Amniotic stem cell (primary cell): ENCODE results near the gene ETDC.
"Not testable (repeated sequence)": the region's sequence is repeated elsewhere in the genome, so short reads cannot be mapped to it uniquely, and the experiment has no call there.

Source experiments
- DNase-seq: peaks from one replicate; lab custom pipeline; 2025; lab: John Stamatoyannopoulos, UW

The ETDC gene

GRCh38 chrX:135309430-135309923 lies at the start of gene ETDC:
TSS of gene ETDC (plus strand) at chrX:135309480. CDS start at chrX:135309480, 0 bp downstream.
- DNase-seq = no peak

DNA sequence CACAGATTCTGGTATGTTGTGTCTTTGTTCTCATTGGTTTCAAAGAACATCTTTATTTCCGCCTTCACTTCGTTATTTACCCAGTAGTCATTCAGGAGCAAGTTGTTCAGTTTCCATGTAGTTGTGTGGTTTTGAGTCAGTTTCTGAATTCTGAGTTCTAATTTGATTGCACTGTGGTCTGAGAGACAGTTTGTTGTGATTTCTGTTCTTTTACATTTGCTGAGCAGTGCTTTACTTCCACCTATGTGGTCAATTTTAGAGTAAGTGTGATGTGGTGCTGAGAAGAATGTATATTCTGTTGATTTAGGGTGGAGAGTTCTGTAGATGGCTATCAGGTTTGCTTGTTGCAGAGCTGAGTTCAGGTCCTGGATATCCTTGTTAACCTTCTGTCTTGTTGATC lies 48.3 kb upstream of the ETDC start:
- not testable (repeated sequence) for DNase-seq

DNA sequence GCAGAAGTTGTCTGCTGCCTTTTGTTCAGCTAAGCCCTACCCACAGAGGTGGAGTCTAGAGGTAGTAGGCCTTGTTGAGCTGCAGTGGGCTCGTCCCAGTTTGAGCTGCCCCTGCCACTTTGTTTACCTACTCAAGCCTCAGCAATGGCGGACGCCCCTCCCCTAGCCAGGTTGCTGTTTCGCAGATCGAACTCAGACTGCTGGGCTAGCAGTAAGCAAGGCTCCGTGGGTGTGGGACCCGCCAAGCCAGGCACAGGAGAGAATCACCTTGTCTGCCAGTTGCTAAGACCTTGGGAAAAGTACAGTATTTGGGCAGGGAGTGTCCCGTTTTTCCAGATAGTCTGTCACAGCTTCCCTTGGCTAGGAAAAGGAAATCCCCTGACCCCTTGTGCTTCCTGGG lies 45.9 kb upstream of the ETDC start:
- not testable (repeated sequence) for DNase-seq

GRCh38 chrX:135264206-135264605 lies 45.1 kb upstream of the ETDC start:
- DNase-seq = no peak

- DNase-seq = no peak
Observed at GRCh38 chrX:135273162-135273561, 36.1 kb upstream of the ETDC start.

GRCh38 chrX:135275973-135276372 lies 33.3 kb upstream of the ETDC start:
- no peak for DNase-seq

GRCh38 chrX:135287266-135287823 lies 21.9 kb upstream of the ETDC start:
- no peak for DNase-seq

GRCh38 chrX:135295238-135295943 lies 13.9 kb upstream of the ETDC start:
- DNase-seq = no peak

GRCh38 chrX:135295944-135296305 lies 13.4 kb upstream of the ETDC start:
- no peak for DNase-seq

DNA sequence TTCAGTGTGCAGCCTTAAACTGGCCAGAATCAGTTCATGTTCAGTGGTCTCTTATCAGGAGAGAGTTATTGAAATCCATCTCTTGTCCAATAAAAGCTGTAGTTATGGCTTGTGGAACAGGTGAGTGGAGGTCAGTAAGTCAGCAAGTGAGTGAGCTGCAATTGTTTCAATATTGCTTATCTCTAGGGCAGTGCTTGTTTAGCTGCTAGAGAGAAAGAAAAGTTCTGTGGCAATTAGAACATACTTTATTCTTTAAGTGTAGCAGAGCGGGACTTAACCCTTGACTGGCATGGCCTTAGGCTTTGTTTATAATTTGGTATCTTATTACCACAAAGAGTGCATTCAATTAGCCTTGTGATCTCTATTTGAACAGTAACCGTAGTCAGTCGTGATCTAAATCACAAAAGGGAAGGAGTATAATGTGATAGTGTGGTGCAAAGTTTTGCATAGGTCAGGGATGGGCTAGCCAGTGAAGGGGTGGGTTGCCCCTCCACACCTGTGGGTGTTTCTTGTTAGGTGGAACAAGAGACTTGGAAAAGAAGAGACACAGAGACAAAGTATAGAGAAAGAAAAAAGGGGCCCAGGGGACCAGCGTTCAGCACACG lies 6.9 kb upstream of the ETDC start:
- DNase-seq = no peak

DNA sequence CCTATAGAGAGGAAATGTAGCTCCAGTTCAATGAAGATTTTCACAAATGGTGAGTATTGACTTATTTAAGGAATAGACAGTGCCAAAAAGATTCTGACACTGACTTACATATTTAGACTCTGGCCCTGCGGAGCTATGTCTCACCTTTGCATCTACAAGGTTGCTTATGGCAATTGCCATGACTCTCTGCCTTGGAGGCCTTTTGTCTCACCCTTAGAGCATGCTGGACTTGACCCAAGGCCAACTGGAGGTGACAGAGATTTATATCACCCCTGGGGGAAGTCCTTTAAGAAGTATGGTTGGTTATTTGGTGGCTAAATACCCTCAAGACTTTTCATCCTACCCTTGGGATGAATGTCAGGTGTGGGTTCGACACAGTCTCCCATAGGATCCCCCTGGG lies 4.5 kb upstream of the ETDC start:
- DNase-seq = no peak

GRCh38 chrX:135307171-135307570 lies 2.1 kb upstream of the ETDC start:
- no peak for DNase-seq

DNA sequence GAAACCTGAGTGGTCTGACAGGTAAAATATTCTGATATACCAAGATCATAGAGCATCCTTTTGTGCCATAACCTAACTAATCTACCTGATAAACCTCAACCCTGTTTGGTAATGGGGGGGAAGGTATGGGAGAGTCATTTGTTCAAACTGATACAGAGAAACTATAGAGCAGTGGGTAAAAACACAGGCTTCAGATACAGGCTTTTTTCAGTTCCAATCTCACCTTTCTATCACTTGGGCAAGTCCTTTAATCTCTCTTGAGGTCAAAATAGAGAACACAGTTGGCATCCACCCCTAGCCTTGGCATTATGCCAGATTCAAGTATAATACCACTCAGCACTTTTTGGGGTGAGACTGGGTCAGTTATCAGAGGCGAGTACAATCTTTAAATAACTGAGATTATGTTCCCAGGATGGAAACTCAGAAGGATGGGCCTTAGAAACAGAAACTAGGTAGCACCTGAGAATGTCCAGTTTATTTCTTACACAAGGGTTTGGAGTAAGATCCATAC lies 880 bp upstream of the ETDC start:
- DNase-seq = no peak

DNA sequence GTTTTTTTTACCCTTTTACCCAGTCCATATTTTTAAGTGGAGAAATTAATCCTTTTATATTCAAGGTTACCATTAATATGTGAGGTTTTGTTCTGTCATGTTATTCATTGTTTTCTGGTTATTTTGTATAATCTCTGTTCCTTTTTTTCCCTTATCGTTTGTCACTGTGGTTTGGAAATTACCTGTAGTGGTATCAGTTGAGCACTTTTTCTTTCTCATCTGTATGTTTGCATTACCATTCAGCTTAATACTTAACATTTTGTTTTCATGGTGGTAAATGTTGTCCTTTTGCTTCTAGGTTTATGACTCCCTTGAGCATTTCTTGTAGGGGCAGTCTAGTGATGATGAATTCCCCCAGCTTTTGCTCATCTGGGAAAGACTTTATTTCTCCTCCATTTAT lies 6.6 kb downstream of the ETDC start:
- DNase-seq = no peak

DNA sequence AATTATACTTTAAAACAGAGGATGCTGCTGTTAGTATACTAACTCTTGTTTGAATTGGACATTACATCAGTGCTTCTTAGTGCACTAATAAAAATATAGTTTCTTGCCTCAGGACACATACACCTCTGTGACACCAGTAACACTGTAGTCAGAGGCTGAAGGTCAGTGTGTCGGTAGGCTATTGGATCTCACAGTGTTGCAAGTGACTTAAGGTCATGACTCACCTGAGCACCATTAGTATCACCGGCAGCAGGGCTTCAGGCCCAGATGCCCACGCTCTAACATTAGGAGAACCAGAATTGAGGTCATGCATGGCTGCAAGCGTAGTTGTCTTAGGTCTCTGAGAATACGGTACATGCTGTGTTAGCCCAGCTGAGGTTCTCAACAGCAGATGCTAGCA lies 15.2 kb downstream of the ETDC start:
- DNase-seq = no peak

DNA sequence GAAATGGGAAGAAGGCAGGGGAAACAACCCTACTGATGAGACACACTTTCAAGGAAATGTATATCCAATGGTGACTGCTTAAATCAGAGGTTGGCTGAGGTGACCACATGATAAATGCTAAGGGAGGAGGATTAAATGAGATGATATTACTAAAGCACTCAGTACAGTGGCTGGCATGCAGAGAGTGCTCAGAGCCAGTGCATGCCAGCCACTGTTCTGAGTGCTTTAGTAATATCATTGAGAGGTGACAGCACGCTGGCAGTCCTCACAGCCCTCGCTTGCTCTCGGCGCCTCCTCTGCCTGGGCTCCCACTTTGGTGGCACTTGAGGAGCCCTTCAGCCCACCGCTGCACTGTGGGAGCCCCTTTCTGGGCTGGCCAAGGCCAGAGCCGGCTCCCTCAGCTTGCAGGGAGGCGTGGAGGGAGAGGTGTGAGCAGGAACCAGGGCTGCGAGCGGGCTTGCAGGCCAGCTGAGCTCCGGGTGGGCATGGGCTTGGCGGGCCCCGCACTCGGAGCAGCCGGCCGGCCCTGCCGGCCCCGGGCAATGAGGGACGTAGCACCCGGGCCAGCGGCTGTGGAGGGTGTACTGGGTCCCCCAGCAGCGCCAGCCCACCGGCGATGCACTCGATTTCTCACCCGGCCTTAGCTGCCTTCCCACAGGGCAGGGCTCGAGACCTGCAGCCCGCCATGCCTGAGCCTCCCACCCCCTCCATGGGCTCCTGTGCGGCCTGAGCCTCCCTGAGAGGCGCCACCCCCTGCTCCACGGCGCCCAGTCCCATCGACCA lies 15.9 kb downstream of the ETDC start:
- DNase-seq = not testable (repeated sequence)

GRCh38 chrX:135327299-135327698 lies 18.0 kb downstream of the ETDC start:
- DNase-seq = no peak

DNA sequence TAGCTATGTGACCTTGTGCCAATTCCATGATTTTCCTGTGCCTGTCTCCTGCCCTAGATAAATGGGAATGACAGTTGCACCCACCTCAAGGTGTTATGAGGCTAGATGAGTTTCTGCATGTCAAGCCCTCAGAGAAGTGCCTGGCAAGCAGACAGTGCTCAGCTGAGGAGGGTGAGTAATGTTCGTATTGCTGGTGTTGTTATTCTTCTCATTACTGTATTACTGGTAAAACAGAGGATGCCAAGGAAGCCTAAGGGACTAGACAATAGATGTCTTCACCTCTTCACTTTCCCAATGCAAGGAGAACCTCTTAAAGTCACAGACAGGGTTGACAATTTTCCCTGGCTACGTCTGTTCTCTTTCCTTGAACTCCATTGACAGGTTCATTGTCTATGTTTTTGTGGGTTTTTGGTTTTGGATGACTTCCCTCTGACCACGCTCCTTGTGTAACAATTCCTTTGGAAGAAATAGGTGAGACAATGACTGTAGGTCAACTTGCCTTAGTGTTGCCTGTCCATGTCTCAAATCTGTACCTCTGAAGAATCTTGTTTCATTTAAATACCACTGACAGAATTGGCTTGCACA lies 19.2 kb downstream of the ETDC start:
- no peak for DNase-seq

- no peak for DNase-seq
Observed at GRCh38 chrX:135330706-135331105, 21.4 kb downstream of the ETDC start.

GRCh38 chrX:135331525-135331924 lies 22.2 kb downstream of the ETDC start:
- DNase-seq = no peak

GRCh38 chrX:135340831-135341230 lies 31.6 kb downstream of the ETDC start:
- peak; percentile 61 for DNase-seq

DNA sequence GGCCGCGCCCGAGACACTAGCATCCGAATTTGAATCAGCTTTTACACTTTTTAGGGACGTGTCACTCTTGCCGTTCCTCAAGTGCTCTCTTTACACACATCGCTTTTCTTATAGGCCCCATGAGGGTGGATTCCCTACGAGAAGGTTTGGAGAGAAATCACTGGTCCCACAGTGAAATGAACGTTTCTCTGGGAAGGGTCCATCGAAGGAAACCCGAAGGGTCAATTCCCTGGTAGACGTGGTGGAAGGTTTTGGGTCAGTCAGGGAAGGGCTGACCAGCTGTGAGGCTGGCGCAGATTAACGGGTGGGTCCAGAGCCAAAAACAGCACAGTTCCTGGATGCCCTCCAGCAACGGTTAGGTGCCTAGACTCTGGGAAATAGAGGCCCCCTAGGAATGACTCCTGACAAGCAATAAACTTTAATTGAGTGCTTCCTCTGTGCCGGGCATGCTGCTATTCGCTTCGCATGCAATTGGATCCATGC lies 35.9 kb downstream of the ETDC start:
- DNase-seq = no peak
